ENCODE data around the gene WDFY2. TPM values are rescaled to one million over a fixed set of nuclear protein-coding genes. Genes with fewer than 3 reads are reported as not detected.

WDFY2 gene
- total and polyA plus RNA-seq, 10 of the 15 experiments (the other 5 are each of a cell fraction or from before 2014, with no cell fraction given), result 2.1 to 13.0 (median 8.1) TPM

GRCh38 chr13:51666839-51667238 lies 82.6 kb downstream of the WDFY2 start (continued):
- TF ChIP-seq RELB (IDR thresholded peaks at IDR 0.05; ENCODE audit: low read depth) (no peak), ELK1 (IDR thresholded peaks at IDR 0.05; ENCODE audit: low read depth, low read length) (no peak)
- TF ChIP-seq, protein P1, sequence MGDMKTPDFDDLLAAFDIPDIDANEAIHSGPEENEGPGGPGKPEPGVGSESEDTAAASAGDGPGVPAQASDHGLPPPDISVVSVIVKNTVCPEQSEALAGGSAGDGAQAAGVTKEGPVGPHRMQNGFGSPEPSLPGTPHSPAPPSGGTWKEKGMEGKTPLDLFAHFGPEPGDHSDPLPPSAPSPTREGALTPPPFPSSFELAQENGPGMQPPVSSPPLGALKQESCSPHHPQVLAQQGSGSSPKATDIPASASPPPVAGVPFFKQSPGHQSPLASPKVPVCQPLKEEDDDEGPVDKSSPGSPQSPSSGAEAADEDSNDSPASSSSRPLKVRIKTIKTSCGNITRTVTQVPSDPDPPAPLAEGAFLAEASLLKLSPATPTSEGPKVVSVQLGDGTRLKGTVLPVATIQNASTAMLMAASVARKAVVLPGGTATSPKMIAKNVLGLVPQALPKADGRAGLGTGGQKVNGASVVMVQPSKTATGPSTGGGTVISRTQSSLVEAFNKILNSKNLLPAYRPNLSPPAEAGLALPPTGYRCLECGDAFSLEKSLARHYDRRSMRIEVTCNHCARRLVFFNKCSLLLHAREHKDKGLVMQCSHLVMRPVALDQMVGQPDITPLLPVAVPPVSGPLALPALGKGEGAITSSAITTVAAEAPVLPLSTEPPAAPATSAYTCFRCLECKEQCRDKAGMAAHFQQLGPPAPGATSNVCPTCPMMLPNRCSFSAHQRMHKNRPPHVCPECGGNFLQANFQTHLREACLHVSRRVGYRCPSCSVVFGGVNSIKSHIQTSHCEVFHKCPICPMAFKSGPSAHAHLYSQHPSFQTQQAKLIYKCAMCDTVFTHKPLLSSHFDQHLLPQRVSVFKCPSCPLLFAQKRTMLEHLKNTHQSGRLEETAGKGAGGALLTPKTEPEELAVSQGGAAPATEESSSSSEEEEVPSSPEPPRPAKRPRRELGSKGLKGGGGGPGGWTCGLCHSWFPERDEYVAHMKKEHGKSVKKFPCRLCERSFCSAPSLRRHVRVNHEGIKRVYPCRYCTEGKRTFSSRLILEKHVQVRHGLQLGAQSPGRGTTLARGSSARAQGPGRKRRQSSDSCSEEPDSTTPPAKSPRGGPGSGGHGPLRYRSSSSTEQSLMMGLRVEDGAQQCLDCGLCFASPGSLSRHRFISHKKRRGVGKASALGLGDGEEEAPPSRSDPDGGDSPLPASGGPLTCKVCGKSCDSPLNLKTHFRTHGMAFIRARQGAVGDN (IDR thresholded peaks at IDR 0.05), result no peak

DNA sequence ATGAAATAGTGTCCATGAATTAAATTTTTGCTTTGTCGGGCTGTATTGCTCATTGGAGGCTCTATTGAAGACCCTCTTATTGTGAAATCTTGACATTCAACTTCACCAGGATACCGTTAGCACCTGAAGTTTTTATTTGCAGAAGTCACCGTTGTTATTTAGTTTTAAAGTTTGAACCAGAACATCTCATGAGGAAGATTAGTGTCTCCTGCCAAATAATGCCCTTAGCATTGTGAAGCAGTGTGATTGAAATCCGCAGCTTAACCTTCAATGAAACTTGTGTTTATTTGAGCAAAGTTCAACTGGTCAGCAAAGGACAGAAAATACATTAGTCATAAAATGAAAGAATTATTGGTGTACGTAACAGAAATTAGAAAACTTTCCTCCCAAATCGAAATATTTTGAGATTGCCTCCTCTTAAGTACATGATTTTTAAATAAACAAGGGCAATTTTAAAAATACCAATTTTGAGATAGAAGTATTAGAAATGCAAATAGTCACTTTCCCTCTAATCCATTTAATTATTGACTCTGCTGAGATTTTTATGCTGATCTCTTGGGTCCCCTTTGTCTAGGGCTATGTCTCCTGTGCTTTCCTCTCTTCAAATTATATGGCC lies 84.4 kb downstream of the WDFY2 start:
- POLR2A ChIA-PET, result no interaction called here
- Histone ChIP-seq H3K36me3 (ENCODE audit: control insufficient read depth in 2 of 2, insufficient read depth in 2 of 2, low read length in 1 of 2) (no peaks in the 10 kb centered on the region), H3K79me2 (ENCODE audit: control insufficient read depth, insufficient read depth, low read length) (no peaks in the 10 kb centered on the region; the same call in 1 of the 2 replicates), H3K9ac (ENCODE audit: control insufficient read depth, insufficient read depth, low read length) (no peak overlapping the region), H3K9me3 (replicated peaks; ENCODE audit: control insufficient read depth, insufficient read depth, low read length) (peaks cover 2% of the 10 kb centered on the region; the same call in 1 of the 3 replicates), H3K4me1 (ENCODE audit: control insufficient read depth, insufficient read depth, low read length) (no peaks in the 10 kb centered on the region), H3K27ac (ENCODE audit: control insufficient read depth, insufficient read depth) (no peak overlapping the region), H2AFZ (ENCODE audit: control insufficient read depth, low read depth, low read length) (no peak overlapping the region), H3K4me2 (ENCODE audit: control insufficient read depth, insufficient read depth) (no peak overlapping the region), H3K4me3 (no peak overlapping the region), H3K27me3 (replicated peaks in 1 of 2; ENCODE audit: control insufficient read depth in 2 of 2, insufficient read depth in 2 of 2, low read length in 1 of 2) (no peaks in the 10 kb centered on the region), H4K20me1 (ENCODE audit: control insufficient read depth, insufficient read depth) (no peaks in the 10 kb centered on the region)
- no peak for TF ChIP-seq ATF7 (IDR thresholded peaks at IDR 0.05; ENCODE audit: low read depth)
- TF ChIP-seq BRCA1 (IDR thresholded peaks at IDR 0.05; ENCODE audit: low read depth, low read length), result no peak
- TF ChIP-seq CBFB (IDR thresholded peaks at IDR 0.05; ENCODE audit: low read depth), result no peak
- no peak for TF ChIP-seq ZZZ3 (IDR thresholded peaks at IDR 0.05; ENCODE audit: control insufficient read depth, insufficient read length, low read depth)
- no peak for TF ChIP-seq POLR2AphosphoS5 (IDR thresholded peaks at IDR 0.05; ENCODE audit: low read length)
- TF ChIP-seq DPF2 (IDR thresholded peaks at IDR 0.05), result no peak
- SMC1A ChIA-PET (ENCODE audit: uncharacterized antibody, unreplicated experiment), result interaction anchor here (1.0 to 1.9 kb wide), 2 partner anchors 24 to 83 kb away, joined by 3 to 5 read pairs; no protein-coding TSS in a partner anchor
- FAIRE-seq (no peak), ATAC-seq (no peak), DNase-seq (ENCODE audit: low read depth, low spot score) (no peak)
- in situ Hi-C loops (cut with MboI), result no loop called here
- 99% methylated on average over 6 of the region's 6 CpGs for whole genome bisulfite sequencing (ENCODE audit: insufficient coverage, insufficient replicate concordance, low lambda C conversion rate, missing lambda C conversion rate)
- no TSS peak for BruUV-seq (replicated peaks)
- intact Hi-C loops (cut with micrococcal nuclease; ENCODE audit: unreplicated experiment), result no loop called here
- CTCF ChIA-PET, result no interaction called here
- RAD21 ChIA-PET (ENCODE audit: unreplicated experiment), result interaction anchor here (1.0 kb wide), 1 partner anchor 9 kb away, joined by 3 read pairs; no protein-coding TSS in a partner anchor

All from GM12878 (cell line).